ENCODE data around the gene DPEP1. TPM values are rescaled to one million over a fixed set of nuclear protein-coding genes. Genes with fewer than 3 reads are reported as not detected.

Gene DPEP1
- total RNA-seq, 1 experiment from 2014 or later, result 1.1 TPM

DNA sequence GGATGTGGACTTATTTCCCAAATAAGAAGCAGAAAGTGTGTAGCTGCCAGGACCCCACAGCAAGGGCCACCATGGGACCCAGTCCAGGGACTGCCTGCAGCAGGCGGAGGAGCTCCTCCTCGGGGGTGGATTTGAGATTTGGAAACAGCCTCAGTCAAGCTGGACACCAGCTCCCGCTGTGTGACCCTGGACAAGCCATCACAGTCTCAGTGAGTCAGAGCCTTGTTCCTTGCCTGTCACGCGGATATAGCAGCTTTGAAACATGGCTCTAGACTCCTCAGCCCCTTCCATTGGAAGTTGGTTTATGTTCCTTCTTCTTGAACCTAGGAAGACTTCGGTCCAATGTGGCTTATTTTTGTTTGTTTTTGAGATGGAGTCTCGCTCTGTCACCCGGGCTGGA, 12.5 kb upstream of the DPEP1 start:
- H4K5ac ChIP-seq (ENCODE audit: insufficient read length, low read depth, low read length), result no peak overlapping the region
- no peak overlapping the region for H2BK5ac ChIP-seq (ENCODE audit: insufficient read length, low read length)
- Mint-ChIP-seq H3K36me3 (ENCODE audit: insufficient read depth in 1 of 3, low read depth in 3 of 3) (no peaks in the 10 kb centered on the region), H3K4me1 (peaks cover 5 to 12% of the 10 kb centered on the region in 2 experiments), H3K9me3 (no peaks in the 10 kb centered on the region; a peak in 1 of 5 replicates), H3K4me3 (no peak overlapping the region), H3K27me3 (ENCODE audit: low read depth) (peaks cover 4% of the 10 kb centered on the region), H3K27ac (no peak overlapping the region)
- no peak overlapping the region for H3K14ac ChIP-seq (ENCODE audit: insufficient read depth, low read length)
- H3K23me2 ChIP-seq (ENCODE audit: insufficient read length, low read depth, low read length, poor library complexity, severe bottlenecking), result no peaks in the 10 kb centered on the region
- no peak overlapping the region for H2BK12ac ChIP-seq (ENCODE audit: insufficient read length, low read depth, low read length)
- TF ChIP-seq, protein P1, sequence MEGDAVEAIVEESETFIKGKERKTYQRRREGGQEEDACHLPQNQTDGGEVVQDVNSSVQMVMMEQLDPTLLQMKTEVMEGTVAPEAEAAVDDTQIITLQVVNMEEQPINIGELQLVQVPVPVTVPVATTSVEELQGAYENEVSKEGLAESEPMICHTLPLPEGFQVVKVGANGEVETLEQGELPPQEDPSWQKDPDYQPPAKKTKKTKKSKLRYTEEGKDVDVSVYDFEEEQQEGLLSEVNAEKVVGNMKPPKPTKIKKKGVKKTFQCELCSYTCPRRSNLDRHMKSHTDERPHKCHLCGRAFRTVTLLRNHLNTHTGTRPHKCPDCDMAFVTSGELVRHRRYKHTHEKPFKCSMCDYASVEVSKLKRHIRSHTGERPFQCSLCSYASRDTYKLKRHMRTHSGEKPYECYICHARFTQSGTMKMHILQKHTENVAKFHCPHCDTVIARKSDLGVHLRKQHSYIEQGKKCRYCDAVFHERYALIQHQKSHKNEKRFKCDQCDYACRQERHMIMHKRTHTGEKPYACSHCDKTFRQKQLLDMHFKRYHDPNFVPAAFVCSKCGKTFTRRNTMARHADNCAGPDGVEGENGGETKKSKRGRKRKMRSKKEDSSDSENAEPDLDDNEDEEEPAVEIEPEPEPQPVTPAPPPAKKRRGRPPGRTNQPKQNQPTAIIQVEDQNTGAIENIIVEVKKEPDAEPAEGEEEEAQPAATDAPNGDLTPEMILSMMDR (conservative IDR thresholded peaks at IDR 0.05), result no peak
- H3K4me2 ChIP-seq (ENCODE audit: insufficient read depth, insufficient read length, low read length), result no peak overlapping the region
- no peak overlapping the region for H4K91ac ChIP-seq (ENCODE audit: insufficient read length, low read depth, low read length)
- H3T11ph ChIP-seq (ENCODE audit: low read length), result no peak overlapping the region
- no peak overlapping the region for H4K8ac ChIP-seq (replicated peaks; ENCODE audit: insufficient read length, low read depth, low read length)
- H3K79me1 ChIP-seq (ENCODE audit: insufficient read depth, low read depth, low read length, poor library complexity, severe bottlenecking), result no peaks in the 10 kb centered on the region
- no peak overlapping the region for H3K27ac ChIP-seq (ENCODE audit: insufficient read length, low read depth, low read length)
- H3K27me3 ChIP-seq (ENCODE audit: insufficient read depth, low read length), result no peaks in the 10 kb centered on the region
- H3K23ac ChIP-seq (ENCODE audit: insufficient read length, low read depth, low read length), result no peak overlapping the region
- no peaks in the 10 kb centered on the region for H3K9me3 ChIP-seq (ENCODE audit: control insufficient read depth, low read depth, low read length)
- H2AFZ ChIP-seq (ENCODE audit: low read length), result no peak overlapping the region
- no peaks in the 10 kb centered on the region for H3K79me2 ChIP-seq (ENCODE audit: insufficient read depth, low read length)
- no peak for DNase-seq
- H3K18ac ChIP-seq (ENCODE audit: insufficient read length, low read depth, low read length), result no peak overlapping the region
- WGBS (ENCODE audit: extremely low coverage, insufficient read length, low lambda C conversion rate), result no CpG with 5 or more reads among the region's 8 CpGs
- no peak overlapping the region for H3K56ac ChIP-seq (ENCODE audit: insufficient read length, low read depth, low read length)
- no peaks in the 10 kb centered on the region for H4K20me1 ChIP-seq (ENCODE audit: control insufficient read depth, insufficient read depth, insufficient read length)
- H3K9ac ChIP-seq (ENCODE audit: extremely low read depth, insufficient read length, low read length), result no peak overlapping the region
- H2BK15ac ChIP-seq (ENCODE audit: low read depth, low read length), result no peak overlapping the region
- no peak overlapping the region for H3K4ac ChIP-seq (ENCODE audit: low read depth, low read length)
- no peak overlapping the region for H2AK5ac ChIP-seq (ENCODE audit: insufficient read length, low read length)
- no peaks in the 10 kb centered on the region; the same call in 1 of the 2 replicates for H3K4me1 ChIP-seq (ENCODE audit: insufficient read depth, low read length)
- H2BK120ac ChIP-seq (ENCODE audit: low read depth, low read length, poor library complexity, severe bottlenecking), result no peak overlapping the region
- no peak overlapping the region for H2BK20ac ChIP-seq (ENCODE audit: low read depth, low read length, poor library complexity, severe bottlenecking)

Measured in H9 (cell line).